H1 (cell line): Measurements from ENCODE around the gene EFEMP1. TPM values are rescaled to one million over a fixed set of nuclear protein-coding genes. Genes with fewer than 3 reads are reported as not detected.

Source experiments
- CTCF ChIA-PET: fragments of 300-600 bp; sonication (Branson Sonifier 250); formaldehyde crosslinking; loops from one replicate; lab custom pipeline; 2021; ENCODE audit not compliant: partially characterized antibody; lab: Charles Lee
- POLR2A ChIA-PET: fragments of 300-600 bp; sonication (Branson Sonifier 250); formaldehyde crosslinking; loops from one replicate; lab custom pipeline; 2021; ENCODE audit warnings: inconsistent platforms; ENCODE audit not compliant: partially characterized antibody; lab: Charles Lee
- DNase-seq, 2 experiments: peaks; one replicate each; pipeline versions ENCODE4 v3.0.0 to v3.0.0-alpha.2; 2010 to 2022; ENCODE audit warnings: low spot score in 2 of 2, low read depth in 1 of 2, mixed read lengths in 1 of 2
- FAIRE-seq: peaks from 2 replicates; lab custom pipeline; 2011; peaks lifted over from hg19 to GRCh38; lab: Jason Lieb, UNC
- H2AFZ ChIP-seq: 2 replicates; pipeline ENCODE4 v1.8.1; 2012; ENCODE audit warnings: low read length, inconsistent platforms
- H2AK5ac ChIP-seq: 2 replicates; pipeline ENCODE4 v1.6.1; 2013; ENCODE audit warnings: low read depth, low read length
- H2BK120ac ChIP-seq: replicated peaks from 2 replicates; pipeline ENCODE3; 2013; ENCODE audit warnings: low read depth, low read length, inconsistent platforms
- H2BK12ac ChIP-seq: 2 replicates; pipeline ENCODE4 v1.6.1; 2013; ENCODE audit warnings: low read depth, low read length
- H2BK15ac ChIP-seq: 2 replicates; pipeline ENCODE4 v1.6.1; 2013; ENCODE audit warnings: low read length
- H2BK20ac ChIP-seq: 2 replicates; pipeline ENCODE4 v1.6.1; 2013; ENCODE audit warnings: low read length
- H2BK5ac ChIP-seq: 2 replicates; pipeline ENCODE4 v1.6.1; 2013; ENCODE audit warnings: low read depth, low read length
- H3K14ac ChIP-seq: 2 replicates; pipeline ENCODE4 v1.6.1; 2013; ENCODE audit warnings: inconsistent platforms; ENCODE audit not compliant: insufficient read length
- H3K18ac ChIP-seq: 2 replicates; pipeline ENCODE4 v1.6.1; 2013; ENCODE audit warnings: low read length; ENCODE audit errors: extremely low read depth
- H3K23ac ChIP-seq: 2 replicates; pipeline ENCODE4 v1.6.1; 2013; ENCODE audit warnings: inconsistent platforms; ENCODE audit not compliant: insufficient read length
- H3K23me2 ChIP-seq: 2 replicates; pipeline ENCODE4 v1.6.1; 2013; ENCODE audit warnings: low read depth, low read length
- H3K27ac ChIP-seq: 2 replicates; pipeline ENCODE4 v1.6.1; 2011; ENCODE audit warnings: low read depth, low read length, inconsistent platforms
- H3K27me3 ChIP-seq, 4 experiments: replicated peaks in 1 of 4; 1 replicate in 1 of 4; 2 replicates in 3 of 4; pipeline versions ENCODE4 v1.6.1 to v1.8.1; 2011 to 2013; ENCODE audit warnings: low read length in 3 of 4, mild to moderate bottlenecking in 3 of 4, inconsistent platforms in 2 of 4, mixed read lengths in 2 of 4, moderate library complexity in 1 of 4; ENCODE audit not compliant: control insufficient read depth in 3 of 4, insufficient read depth in 3 of 4; ENCODE audit errors: extremely low read depth in 1 of 4
- H3K36me3 ChIP-seq, 4 experiments: 2 replicates each; pipeline versions ENCODE4 v1.6.1 to v1.8.1; 2011 to 2013; ENCODE audit warnings: mild to moderate bottlenecking in 4 of 4, low read length in 3 of 4, moderate library complexity in 2 of 4, control low read depth in 1 of 4, inconsistent platforms in 1 of 4; ENCODE audit not compliant: insufficient read depth in 4 of 4, control insufficient read depth in 2 of 4
- H3K4ac ChIP-seq: replicated peaks from 2 replicates; pipeline ENCODE3; 2013; ENCODE audit warnings: low read length, low read depth, mixed read lengths, inconsistent platforms; ENCODE audit not compliant: insufficient read length
- H3K4me1 ChIP-seq, 4 experiments: replicated peaks in 1 of 4; 1 replicate in 1 of 4; 2 replicates in 3 of 4; pipeline versions ENCODE4 v1.6.1 to v1.8.1; 2011 to 2013; ENCODE audit warnings: low read length in 3 of 4, inconsistent platforms in 2 of 4, mixed read lengths in 1 of 4; ENCODE audit not compliant: insufficient read depth in 4 of 4, control insufficient read depth in 3 of 4
- H3K4me2 ChIP-seq, 2 experiments: 2 replicates each; pipeline versions ENCODE4 v1.6.1 to v1.8.1; 2011 to 2013; ENCODE audit warnings: low read depth in 2 of 2, low read length in 2 of 2, control low read depth in 1 of 2, inconsistent platforms in 1 of 2, mild to moderate bottlenecking in 1 of 2; ENCODE audit not compliant: insufficient read depth in 1 of 2
- H3K4me3 ChIP-seq, 4 experiments: fragments of 200-600, 300-600 bp in 1 of 4; sonication (generic), shearing (Covaris generic), sonication (Bioruptor Twin) in 1 of 4; 2 replicates each; pipeline versions ENCODE4 v1.5.1 to v1.8.1; 2011 to 2016; ENCODE audit warnings: low read length in 4 of 4, low read depth in 3 of 4, control low read depth in 2 of 4, inconsistent platforms in 2 of 4, mild to moderate bottlenecking in 2 of 4, mixed read lengths in 1 of 4, moderate library complexity in 1 of 4; ENCODE audit not compliant: insufficient read depth in 2 of 4; ENCODE audit errors: extremely low read depth in 1 of 4
- H3K56ac ChIP-seq: replicated peaks from 2 replicates; pipeline ENCODE3; 2013; ENCODE audit warnings: low read depth, mild to moderate bottlenecking, mixed read lengths, low read length, inconsistent platforms; ENCODE audit not compliant: insufficient read length
- H3K79me1 ChIP-seq: 2 replicates; pipeline ENCODE4 v1.6.1; 2013; ENCODE audit warnings: low read depth, low read length, control low read depth
- H3K79me2 ChIP-seq, 2 experiments: 2 replicates each; pipeline versions ENCODE4 v1.6.1 to v1.8.1; 2012 to 2013; ENCODE audit warnings: low read length in 2 of 2, mild to moderate bottlenecking in 2 of 2, inconsistent platforms in 1 of 2; ENCODE audit not compliant: insufficient read depth in 2 of 2, control insufficient read depth in 1 of 2
- H3K9ac ChIP-seq, 4 experiments: replicated peaks in 1 of 4; 1 replicate in 1 of 4; 2 replicates in 3 of 4; pipeline versions ENCODE4 v1.6.1 to v1.8.1; 2011 to 2013; ENCODE audit warnings: low read depth in 3 of 4, low read length in 3 of 4, control low read depth in 2 of 4, mild to moderate bottlenecking in 2 of 4, moderate library complexity in 2 of 4, inconsistent platforms in 1 of 4; ENCODE audit errors: extremely low read depth in 1 of 4
- H3K9me3 ChIP-seq, 2 experiments: 2 replicates each; pipeline versions ENCODE4 v1.6.1 to v1.8.1; 2012 to 2013; ENCODE audit warnings: mild to moderate bottlenecking in 2 of 2, moderate library complexity in 2 of 2, control low read depth in 1 of 2, inconsistent platforms in 1 of 2, low read depth in 1 of 2, low read length in 1 of 2, mixed read lengths in 1 of 2; ENCODE audit not compliant: insufficient read depth in 2 of 2
- H4K20me1 ChIP-seq, 2 experiments: replicated peaks in 1 of 2; 2 replicates each; pipeline versions ENCODE3 to v1.8.1; 2011 to 2013; ENCODE audit warnings: inconsistent platforms in 2 of 2, low read length in 2 of 2, mild to moderate bottlenecking in 1 of 2; ENCODE audit not compliant: insufficient read depth in 2 of 2, control insufficient read depth in 1 of 2
- H4K5ac ChIP-seq: 2 replicates; pipeline ENCODE4 v1.6.1; 2013; ENCODE audit warnings: low read length, low read depth, mixed read lengths, inconsistent platforms; ENCODE audit not compliant: insufficient read length
- H4K8ac ChIP-seq: 2 replicates; pipeline ENCODE4 v1.8.0; 2013; ENCODE audit warnings: mild to moderate bottlenecking, moderate library complexity, low read length, inconsistent platforms; ENCODE audit not compliant: insufficient read depth; ENCODE audit errors: extremely low read depth
- H4K91ac ChIP-seq: replicated peaks from 2 replicates; pipeline ENCODE3; 2013; ENCODE audit warnings: low read length, mixed read lengths, inconsistent platforms; ENCODE audit not compliant: insufficient read length
- CREB1 ChIP-seq: IDR thresholded peaks from 2 replicates; pipeline ENCODE4 v1.6.1; 2012; ENCODE audit warnings: inconsistent platforms
- EP300 ChIP-seq, 2 experiments: IDR thresholded peaks; 1 replicate in 1 of 2; 2 replicates in 1 of 2; pipeline ENCODE4 v1.6.1; 2011 to 2012; ENCODE audit warnings: low read depth in 2 of 2, low read length in 2 of 2, mild to moderate bottlenecking in 2 of 2, borderline replicate concordance in 1 of 2, inconsistent platforms in 1 of 2, moderate library complexity in 1 of 2
- SP2 ChIP-seq: IDR thresholded peaks from 2 replicates; pipeline ENCODE4 v1.6.1; 2012; ENCODE audit warnings: mild to moderate bottlenecking, low read length, inconsistent platforms
- whole genome bisulfite sequencing, 2 experiments: shearing (Covaris generic) in 1 of 2; methylation state at CpG; one replicate each; pipeline versions ENCODE4 v1.1.6 to v1.1.7; 2013 to 2015; ENCODE audit warnings: low lambda C conversion rate in 2 of 2, mixed read lengths in 2 of 2, inconsistent platforms in 1 of 2, low coverage in 1 of 2, missing lambda C conversion rate in 1 of 2; ENCODE audit not compliant: insufficient replicate concordance in 2 of 2, insufficient coverage in 1 of 2, insufficient read length in 1 of 2; ENCODE audit errors: extremely low coverage in 1 of 2, missing lambda C conversion rate in 1 of 2; 5-methylcytosine and 5-hydroxymethylcytosine counted together
- polyA plus RNA-seq, 7 experiments: library from polyadenylated mRNA; depleted of rRNA in 3 of 7; stranded (reverse) in 5 of 7; unstranded in 2 of 7; fragments of >200 nt in 5 of 7; fragments of 200-250 nt in 2 of 7; gene quantifications; 1 replicate in 5 of 7; 2 replicates in 1 of 7; 4 replicates in 1 of 7; pipeline versions ENCODE4 v1.2.1 to v1.2.3, GENCODE V29; 2011 to 2013; ENCODE audit warnings: missing spikeins in 2 of 7, mixed read lengths in 2 of 7
- total RNA-seq: library from RNA; stranded (reverse); fragmentation: NEBNext Ultra II Directional; extraction: Animal tissue kit (Norgen Biotek cat#: 25700); gene quantifications from 2 replicates; pipeline ENCODE4 v1.2.1, GENCODE V29; 2021

The EFEMP1 gene
- total and polyA plus RNA-seq, 2 of the 8 experiments (the other 6 are each of a cell fraction or from before 2014, with no cell fraction given) = 15.5 to 19.7 TPM

- Histone ChIP-seq H2BK15ac (no peak overlapping the region), H3K79me1 (no peaks in the 10 kb centered on the region), H3K36me3 (no peaks in the 10 kb centered on the region), H3K4ac (no peak overlapping the region), H3K79me2 (no peaks in the 10 kb centered on the region), H3K23me2 (no peaks in the 10 kb centered on the region), H2BK120ac (no peak overlapping the region), H4K20me1 (no peaks in the 10 kb centered on the region), H3K56ac (no peak overlapping the region), H2BK20ac (no peak overlapping the region), H3K9ac (no peak overlapping the region), H3K4me1 (no peaks in the 10 kb centered on the region), H3K4me3 (no peak overlapping the region), H4K91ac (no peak overlapping the region), H3K9me3 (no peaks in the 10 kb centered on the region), H3K23ac (no peak overlapping the region), H3K27me3 (no peaks in the 10 kb centered on the region), H4K8ac (no peak overlapping the region), H3K14ac (no peak overlapping the region), H2AFZ (no peak overlapping the region), H2AK5ac (no peak overlapping the region), H2BK12ac (no peak overlapping the region), H2BK5ac (no peak overlapping the region), H3K4me2 (no peak overlapping the region), H4K5ac (no peak overlapping the region), H3K27ac (no peak overlapping the region), H3K18ac (no peak overlapping the region)
- TF ChIP-seq CREB1 (no peak), EP300 (IDR thresholded peaks at IDR 0.05; ENCODE audit: borderline replicate concordance in 1 of 2, low read depth in 2 of 2, low read length in 2 of 2) (no peak), SP2 (no peak)
- CTCF ChIA-PET = interaction anchor here (0.7 to 1.4 kb wide), 2 partner anchors 10 to 29 kb away, joined by 3 to 4 read pairs; partner anchors contain the start of gene EFEMP1
- DNase-seq = no peak
- 95% methylated on average over 3 of the region's 3 CpGs; no CpG with 5 or more reads in 1 of the 2 experiments for WGBS, 2 experiments
- FAIRE-seq = no peak
- POLR2A ChIA-PET = interaction anchor here (1.0 kb wide), 1 partner anchor 10 kb away, joined by 4 read pairs; the partner anchor contains the start of gene EFEMP1
Observed at GRCh38 chr2:55932843-55933242, 9.3 kb upstream of the EFEMP1 start.
